IPS-18a (cell line): ENCODE results near the gene FBXO42.

Source experiments
- H3K27ac ChIP-seq: one replicate; pipeline ENCODE4 v1.5.1; 2013; ENCODE audit warnings: low read length
- H3K27me3 ChIP-seq: one replicate; pipeline ENCODE4 v1.6.1; 2013; ENCODE audit warnings: mild to moderate bottlenecking, low read length; ENCODE audit not compliant: control insufficient read depth, insufficient read depth
- H3K36me3 ChIP-seq: one replicate; pipeline ENCODE4 v1.6.1; 2013; ENCODE audit warnings: low read depth, low read length; ENCODE audit not compliant: control insufficient read depth
- H3K4me1 ChIP-seq: one replicate; pipeline ENCODE4 v1.6.1; 2013; ENCODE audit warnings: low read depth, low read length; ENCODE audit not compliant: control insufficient read depth
- H3K4me3 ChIP-seq: one replicate; pipeline ENCODE4 v1.5.1; 2013; ENCODE audit warnings: low read length
- H3K9ac ChIP-seq: one replicate; pipeline ENCODE4 v1.6.1; 2013; ENCODE audit warnings: mild to moderate bottlenecking, low read length, moderate library complexity
- H3K9me3 ChIP-seq: one replicate; pipeline ENCODE4 v1.6.1; 2013; ENCODE audit warnings: low read depth, low read length; ENCODE audit not compliant: control insufficient read depth

Gene FBXO42

GRCh38 chr1:16302709-16303627 lies 49.3 kb downstream of the FBXO42 start:
- H3K27me3 ChIP-seq, result no peaks in the 10 kb centered on the region
- no peak overlapping the region for H3K9ac ChIP-seq
- H3K9me3 ChIP-seq, result no peaks in the 10 kb centered on the region
- H3K27ac ChIP-seq, result no peak overlapping the region
- H3K4me1 ChIP-seq, result no peaks in the 10 kb centered on the region
- H3K4me3 ChIP-seq, result no peak overlapping the region
- H3K36me3 ChIP-seq, result peaks cover 16% of the 10 kb centered on the region

DNA sequence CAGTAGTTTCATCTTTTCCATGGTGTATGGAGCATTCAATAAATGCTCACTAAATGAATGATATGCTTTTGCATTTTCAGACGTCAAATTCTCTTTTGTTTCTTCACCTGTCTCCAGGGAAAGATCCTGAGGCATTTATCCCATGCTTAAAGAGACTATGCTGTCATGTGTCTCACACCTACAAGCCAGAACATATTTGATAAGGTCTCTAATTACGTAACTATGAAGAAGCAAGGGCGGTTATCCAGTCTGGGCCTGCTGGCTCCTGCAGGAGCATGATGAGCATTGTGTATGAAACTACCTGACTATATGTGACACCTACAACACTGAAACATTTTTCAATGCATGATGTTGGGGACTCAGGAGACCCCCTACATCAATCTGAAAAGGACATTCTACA lies 51.8 kb downstream of the FBXO42 start:
- Histone ChIP-seq H3K36me3 (peaks cover 12% of the 10 kb centered on the region), H3K4me3 (no peak overlapping the region), H3K9ac (no peak overlapping the region), H3K27me3 (no peaks in the 10 kb centered on the region), H3K9me3 (no peaks in the 10 kb centered on the region), H3K4me1 (no peaks in the 10 kb centered on the region), H3K27ac (no peak overlapping the region)

GRCh38 chr1:16298653-16299052 lies 53.6 kb downstream of the FBXO42 start:
- Histone ChIP-seq H3K27ac (no peak overlapping the region), H3K9me3 (no peaks in the 10 kb centered on the region), H3K4me1 (no peaks in the 10 kb centered on the region), H3K9ac (no peak overlapping the region), H3K27me3 (no peaks in the 10 kb centered on the region), H3K36me3 (peaks cover 12% of the 10 kb centered on the region), H3K4me3 (no peak overlapping the region)

- Histone ChIP-seq H3K9ac (no peak overlapping the region), H3K36me3 (peaks cover 12% of the 10 kb centered on the region), H3K27ac (no peak overlapping the region)
These were observed 55.6 kb downstream of the FBXO42 start for GRCh38 chr1:16296643-16297042.

DNA sequence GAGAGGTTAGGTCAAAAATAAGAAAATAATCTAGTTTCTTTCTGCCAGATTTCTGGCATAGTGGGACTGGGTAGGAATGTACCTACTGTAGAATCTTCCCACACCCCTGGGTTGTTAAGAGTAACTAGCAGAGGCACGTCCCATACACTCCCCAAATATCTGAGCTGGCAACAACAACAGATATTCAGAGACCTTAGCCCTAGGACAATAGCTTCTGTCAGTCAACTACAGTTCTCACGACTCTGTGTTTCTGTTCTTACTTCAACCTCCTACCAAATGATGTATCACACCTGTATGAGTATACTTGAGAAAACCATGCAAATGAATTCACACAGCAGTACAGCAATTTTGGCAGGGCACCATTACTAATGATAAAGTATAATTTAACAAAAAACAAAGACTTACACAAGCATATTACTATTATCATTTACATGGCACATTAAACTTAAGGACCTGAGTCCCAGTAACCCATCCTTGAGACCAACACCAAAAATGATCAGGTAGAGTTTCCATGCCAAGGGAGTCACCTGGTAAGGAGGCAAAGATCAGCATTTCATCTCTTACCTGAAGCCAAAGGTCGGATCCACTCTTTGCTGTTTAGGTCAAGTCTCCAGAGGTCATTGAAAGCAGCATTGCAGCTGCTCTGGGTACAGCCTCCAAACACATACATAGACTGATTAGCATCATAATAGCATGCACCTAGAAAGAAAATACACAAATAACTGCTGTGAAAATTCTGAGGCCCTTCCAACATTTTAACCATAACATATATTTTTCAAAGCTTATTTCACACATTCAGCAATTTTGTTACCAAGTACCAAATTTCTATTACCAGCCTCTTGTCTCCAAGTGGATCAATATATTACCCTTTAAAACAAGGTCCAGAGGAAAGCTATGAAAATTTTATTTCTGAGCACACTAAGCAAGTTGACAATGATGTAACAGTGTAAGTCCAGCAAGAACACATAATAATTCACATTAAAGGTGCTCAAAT lies 57.8 kb downstream of the FBXO42 start:
- Histone ChIP-seq H3K27me3 (no peaks in the 10 kb centered on the region), H3K9ac (no peak overlapping the region), H3K9me3 (no peaks in the 10 kb centered on the region), H3K27ac (no peak overlapping the region), H3K4me3 (no peak overlapping the region), H3K4me1 (no peaks in the 10 kb centered on the region), H3K36me3 (peaks cover 12% of the 10 kb centered on the region)

More at GRCh38 chr1:16296643-16297042, 55.6 kb downstream of the FBXO42 start:
- Histone ChIP-seq H3K4me3 (no peak overlapping the region), H3K9me3 (no peaks in the 10 kb centered on the region), H3K27me3 (no peaks in the 10 kb centered on the region), H3K4me1 (no peaks in the 10 kb centered on the region)

- Histone ChIP-seq H3K27ac (no peak overlapping the region), H3K36me3 (peaks cover 12% of the 10 kb centered on the region), H3K4me1 (no peaks in the 10 kb centered on the region)
These were observed 58.7 kb downstream of the FBXO42 start for GRCh38 chr1:16293538-16293937.

DNA sequence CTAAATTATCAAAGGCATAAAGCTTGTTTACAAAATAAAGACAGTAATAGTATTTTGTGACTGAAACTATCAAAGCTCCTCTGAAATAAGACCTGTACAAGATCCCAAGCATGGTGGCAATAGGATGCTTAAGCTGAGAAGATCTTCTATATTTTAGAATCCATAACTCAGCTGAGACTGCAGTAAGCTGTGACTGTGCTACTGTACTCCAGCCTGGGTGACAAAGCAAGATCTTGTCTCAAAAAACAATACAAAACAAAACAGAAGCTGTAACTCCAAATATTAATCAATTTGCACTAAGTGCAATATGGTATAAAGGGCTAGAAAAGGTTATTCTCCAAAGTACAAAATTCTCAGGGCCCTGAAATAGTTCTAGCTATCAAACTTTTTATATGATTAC lies 59.5 kb downstream of the FBXO42 start:
- Histone ChIP-seq H3K4me1 (no peaks in the 10 kb centered on the region), H3K27ac (no peak overlapping the region), H3K27me3 (no peaks in the 10 kb centered on the region), H3K9me3 (no peaks in the 10 kb centered on the region), H3K9ac (no peak overlapping the region), H3K4me3 (no peak overlapping the region), H3K36me3 (peaks cover 12% of the 10 kb centered on the region)

More at GRCh38 chr1:16293538-16293937, 58.7 kb downstream of the FBXO42 start:
- Histone ChIP-seq H3K4me3 (no peak overlapping the region), H3K9ac (no peak overlapping the region), H3K9me3 (no peaks in the 10 kb centered on the region), H3K27me3 (no peaks in the 10 kb centered on the region)

DNA sequence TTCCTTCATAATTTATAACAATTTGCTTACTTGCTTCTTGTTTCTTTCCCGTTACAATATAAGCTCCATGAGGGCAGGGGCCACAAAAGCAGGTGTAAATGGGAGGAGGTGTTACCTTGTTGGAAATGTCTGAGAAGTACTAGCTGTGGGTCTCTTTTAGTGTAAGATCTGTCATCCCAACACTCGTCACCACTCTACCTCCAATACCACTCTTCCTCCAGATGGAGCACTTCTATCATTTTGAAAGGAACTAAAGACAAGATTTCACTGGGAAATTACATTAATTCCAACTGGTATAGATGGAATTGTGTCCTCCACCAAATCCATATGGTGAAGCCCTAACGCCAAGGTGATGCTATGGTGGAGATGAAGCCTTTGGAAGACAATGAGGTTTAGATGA lies 62.3 kb downstream of the FBXO42 start:
- Histone ChIP-seq H3K9me3 (no peaks in the 10 kb centered on the region), H3K27me3 (no peaks in the 10 kb centered on the region), H3K4me3 (no peak overlapping the region), H3K9ac (no peak overlapping the region), H3K4me1 (no peaks in the 10 kb centered on the region), H3K36me3 (peaks cover 12% of the 10 kb centered on the region), H3K27ac (no peak overlapping the region)

- no peaks in the 10 kb centered on the region for H3K36me3 ChIP-seq
- H3K4me1 ChIP-seq, result no peaks in the 10 kb centered on the region
- H3K27me3 ChIP-seq, result no peaks in the 10 kb centered on the region
- H3K9ac ChIP-seq, result no peak overlapping the region
- no peaks in the 10 kb centered on the region for H3K9me3 ChIP-seq
- no peak overlapping the region for H3K4me3 ChIP-seq
- no peak overlapping the region for H3K27ac ChIP-seq
These were observed 66.2 kb downstream of the FBXO42 start for GRCh38 chr1:16286122-16286521.

DNA sequence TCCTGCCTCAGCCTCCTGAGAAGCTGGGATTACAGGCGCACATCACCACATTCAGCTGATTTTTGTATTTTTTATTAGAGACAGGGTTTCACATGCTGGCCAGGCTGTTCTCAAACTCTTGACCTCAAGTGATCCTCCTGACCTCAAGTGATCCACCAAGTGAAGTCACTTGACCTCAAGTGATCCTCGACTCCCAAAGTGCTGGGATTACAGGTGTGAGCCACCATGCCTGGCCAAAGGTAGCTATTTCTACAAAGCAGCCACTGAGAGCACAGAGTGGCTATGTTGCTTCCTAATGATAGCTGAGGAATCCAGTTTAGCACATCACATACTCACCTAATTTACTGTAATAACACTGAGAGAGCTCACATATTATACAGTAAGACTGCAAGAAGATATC lies 70.5 kb downstream of the FBXO42 start:
- no peaks in the 10 kb centered on the region for H3K9me3 ChIP-seq
- no peak overlapping the region for H3K27ac ChIP-seq
- H3K4me3 ChIP-seq, result no peak overlapping the region
- H3K36me3 ChIP-seq, result no peaks in the 10 kb centered on the region
- H3K9ac ChIP-seq, result no peak overlapping the region
- no peaks in the 10 kb centered on the region for H3K4me1 ChIP-seq
- no peaks in the 10 kb centered on the region for H3K27me3 ChIP-seq

DNA sequence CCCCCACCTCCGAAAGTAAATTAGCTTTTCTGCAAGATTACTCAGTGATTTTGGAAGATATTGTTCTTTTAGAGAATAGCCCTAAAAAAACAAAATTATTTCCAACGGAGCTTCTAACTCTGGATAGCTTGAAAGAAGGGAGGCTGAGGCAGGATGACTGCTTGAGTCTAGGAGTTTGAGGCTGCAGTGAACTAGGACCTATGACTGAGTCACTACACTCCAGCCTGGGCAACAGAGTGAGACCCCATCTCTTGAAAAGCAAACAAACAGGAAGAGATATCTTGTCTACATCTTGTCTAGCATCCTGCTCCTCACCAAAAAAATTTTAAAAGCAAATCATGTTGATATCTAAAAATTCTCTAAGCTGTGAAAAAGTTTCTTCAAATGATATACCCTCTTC lies 73.1 kb downstream of the FBXO42 start:
- no peaks in the 10 kb centered on the region for H3K9me3 ChIP-seq
- H3K9ac ChIP-seq, result no peak overlapping the region
- no peaks in the 10 kb centered on the region for H3K27me3 ChIP-seq
- H3K36me3 ChIP-seq, result no peaks in the 10 kb centered on the region
- no peak overlapping the region for H3K4me3 ChIP-seq
- no peaks in the 10 kb centered on the region for H3K4me1 ChIP-seq
- H3K27ac ChIP-seq, result no peak overlapping the region
